ENCODE measurements around the gene TBL1XR1.
"Not testable (repeated sequence)": the region's sequence is repeated elsewhere in the genome, so short reads cannot be mapped to it uniquely, and the experiment has no call there.

The TBL1XR1 gene

DNA sequence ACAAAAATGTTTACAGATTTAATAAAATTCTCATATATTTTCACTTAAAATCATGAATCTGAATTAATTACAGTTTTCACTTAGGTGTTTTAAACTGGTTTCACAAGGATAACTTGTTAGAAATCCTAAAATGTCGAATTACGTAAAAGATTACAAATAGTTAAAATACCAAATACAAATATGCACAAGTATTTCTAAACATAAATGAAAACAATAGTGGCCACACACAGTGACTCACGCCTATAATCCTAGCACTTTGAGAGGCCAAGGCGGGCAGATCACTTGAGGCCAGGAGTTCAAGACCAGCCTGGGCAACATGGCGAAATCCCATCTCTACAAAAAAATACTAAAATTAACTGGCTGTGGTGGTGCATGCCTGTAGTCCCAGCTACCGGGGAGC is 10.9 kb upstream of the TBL1XR1 start:
- no peak for DNase-seq

DNA sequence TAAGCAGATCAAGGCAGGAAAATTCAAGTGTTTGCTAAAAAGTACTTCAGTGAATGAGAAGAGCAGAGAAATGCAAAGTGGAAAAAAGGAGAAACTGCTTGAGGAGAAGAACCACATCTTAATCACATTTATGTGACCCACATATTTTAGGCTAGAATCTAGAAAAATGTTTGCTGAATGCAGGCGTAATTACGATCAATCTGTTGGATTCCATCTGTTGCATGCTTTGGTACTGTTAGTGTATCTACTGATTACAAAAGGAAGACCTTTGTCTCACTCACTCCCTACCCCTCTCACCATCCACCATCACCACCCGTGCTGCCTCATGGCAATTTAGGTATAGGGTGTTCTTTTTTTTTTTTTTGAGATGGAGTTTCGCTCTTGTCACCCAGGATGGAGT is 9.7 kb upstream of the TBL1XR1 start:
- DNase-seq, result no peak

DNA sequence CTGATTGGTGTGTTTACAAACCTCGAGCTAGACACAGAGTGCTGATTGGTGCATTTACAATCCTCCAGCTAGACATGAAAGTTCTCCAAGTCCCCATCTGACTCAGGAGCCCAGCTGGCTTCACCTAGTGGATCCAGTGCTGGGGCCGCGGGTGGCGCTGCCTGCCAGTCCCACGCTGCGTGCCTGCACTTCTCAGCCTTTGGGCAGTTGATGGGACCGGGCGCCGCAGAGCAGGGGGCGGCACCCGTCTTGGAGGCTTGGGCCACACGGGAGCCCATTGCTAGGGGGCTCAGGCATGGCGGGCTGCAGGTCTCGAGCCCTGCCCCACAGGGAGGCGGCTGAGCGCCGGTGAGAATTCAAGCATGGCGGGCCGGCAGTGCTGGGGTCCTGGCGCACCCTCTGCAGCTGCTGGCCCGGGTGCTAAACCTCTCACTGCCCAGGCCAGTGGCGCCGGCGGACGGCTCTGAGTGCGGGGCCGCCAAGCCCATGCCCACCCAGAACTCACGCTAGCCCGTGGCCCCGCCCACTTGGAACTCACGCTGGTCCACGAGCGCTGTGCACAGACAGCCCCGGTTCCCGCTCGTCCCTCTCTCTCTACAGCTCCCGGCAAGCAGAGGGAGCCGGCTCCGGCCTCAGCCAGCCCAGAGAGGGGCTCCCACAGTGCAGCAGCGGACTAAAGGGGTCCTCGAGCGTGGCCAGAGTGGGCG is 6.6 kb upstream of the TBL1XR1 start:
- no peak for DNase-seq

DNA sequence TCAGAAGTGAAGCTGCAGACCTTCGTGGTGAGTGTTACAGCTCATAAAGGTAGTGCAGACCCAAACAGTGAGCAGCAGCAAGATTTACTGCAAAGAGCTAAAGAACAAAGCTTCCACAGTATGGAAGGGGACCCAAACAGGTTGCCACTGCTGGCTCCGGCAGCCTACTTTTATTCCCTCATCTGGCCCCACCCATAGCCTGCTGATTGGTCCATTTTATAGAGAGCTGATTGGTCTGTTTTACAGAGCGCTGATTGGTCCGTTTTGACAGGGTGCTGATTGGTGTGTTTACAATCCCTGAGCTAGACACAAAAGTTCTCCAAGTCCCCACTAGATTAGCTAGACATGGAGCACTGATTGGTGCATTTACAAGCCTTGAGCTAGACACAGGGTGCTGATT is 5.7 kb upstream of the TBL1XR1 start:
- not testable (repeated sequence) for DNase-seq

DNA sequence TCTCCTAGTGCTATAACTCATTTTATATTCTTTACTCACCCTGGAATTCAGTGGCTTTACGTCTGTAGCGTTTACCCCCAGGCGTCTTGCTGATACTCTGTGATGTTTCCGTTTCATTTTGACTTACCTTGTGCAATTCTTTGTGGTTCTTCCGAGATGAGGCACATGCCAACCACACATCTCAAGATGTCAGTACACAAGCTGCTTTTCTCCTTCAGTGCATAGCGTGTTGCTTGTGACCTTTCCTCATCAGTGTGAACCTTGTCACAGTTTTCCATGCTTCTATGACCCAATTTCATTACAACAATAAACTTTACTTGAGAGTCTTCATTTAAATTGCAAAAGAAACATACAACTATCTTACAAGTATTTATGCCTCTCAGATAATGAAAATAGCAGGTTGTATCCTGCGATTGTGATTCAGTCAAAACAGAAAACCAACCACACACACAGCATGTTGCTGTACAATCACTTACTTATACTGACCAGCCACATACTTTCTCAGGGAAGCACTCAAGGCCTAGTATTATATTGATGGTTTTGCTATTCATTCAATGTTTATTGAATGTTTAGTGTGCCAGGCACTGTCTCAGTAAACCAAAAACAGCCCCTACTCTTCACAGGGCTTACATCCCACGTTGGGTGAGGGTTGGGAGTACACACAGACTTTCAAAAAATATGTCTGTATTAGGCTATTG is 4.6 kb upstream of the TBL1XR1 start:
- no peak for DNase-seq

DNA sequence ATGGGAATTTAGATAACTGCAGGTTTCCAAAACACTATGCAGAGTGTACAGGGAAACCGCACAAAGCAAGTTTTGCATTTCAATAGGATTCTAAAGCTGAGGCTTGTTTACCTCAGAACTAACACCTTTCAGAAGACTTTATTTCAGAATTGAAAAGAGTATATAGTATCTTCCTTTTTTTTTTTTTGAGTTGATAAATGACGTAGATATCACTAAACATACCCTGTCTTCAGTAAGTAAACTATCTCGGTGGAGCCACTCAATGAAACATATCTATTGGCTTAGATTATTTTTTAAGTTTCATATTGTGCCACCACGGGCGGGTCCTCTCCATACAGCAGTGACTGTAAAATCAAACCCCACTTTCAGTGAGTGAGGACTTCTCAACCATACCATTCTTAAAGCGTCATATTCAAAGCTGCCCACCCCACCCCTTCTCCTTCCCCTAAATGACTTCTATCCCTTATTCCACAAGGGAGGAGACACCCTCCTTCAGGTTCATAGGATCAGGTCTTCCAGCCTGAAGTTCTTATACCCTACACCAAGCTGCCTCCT is 2.0 kb upstream of the TBL1XR1 start:
- no peak for DNase-seq

DNA sequence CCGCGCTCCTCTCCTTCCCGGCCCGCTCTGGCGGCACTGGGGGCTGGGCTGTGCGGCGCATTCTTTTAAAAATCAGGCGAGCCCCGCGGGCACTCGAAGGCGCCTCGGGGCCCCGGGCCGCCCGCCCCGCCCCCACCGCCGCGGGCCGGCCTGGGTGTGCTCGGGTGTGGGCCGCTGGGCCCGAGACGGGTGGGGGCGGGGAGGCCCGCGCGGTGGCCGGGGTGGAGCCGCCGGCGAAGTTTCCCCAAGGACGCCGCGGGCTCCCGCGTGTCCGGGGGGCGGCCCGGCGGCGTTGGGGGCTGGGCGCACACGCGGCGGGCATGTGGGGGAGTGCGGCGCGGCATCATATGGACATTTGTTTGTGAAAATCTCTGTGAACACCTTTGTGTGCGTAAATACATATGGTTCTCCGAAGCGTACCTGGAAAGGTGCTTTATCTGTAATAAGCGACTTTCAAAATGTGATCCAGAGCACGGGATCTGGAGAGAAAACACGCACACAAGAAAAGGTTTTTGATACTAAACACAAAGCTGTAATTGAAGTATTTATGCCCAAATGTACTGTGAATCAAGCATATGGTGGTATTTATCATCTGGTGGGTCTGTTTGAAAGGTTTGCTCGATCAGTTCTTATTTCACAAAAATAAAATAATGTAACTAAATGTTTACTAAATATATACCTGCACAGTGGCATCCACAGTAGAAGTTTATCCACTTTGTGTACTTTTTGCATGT is 612 bp upstream of the TBL1XR1 start:
- no peak for DNase-seq

DNA sequence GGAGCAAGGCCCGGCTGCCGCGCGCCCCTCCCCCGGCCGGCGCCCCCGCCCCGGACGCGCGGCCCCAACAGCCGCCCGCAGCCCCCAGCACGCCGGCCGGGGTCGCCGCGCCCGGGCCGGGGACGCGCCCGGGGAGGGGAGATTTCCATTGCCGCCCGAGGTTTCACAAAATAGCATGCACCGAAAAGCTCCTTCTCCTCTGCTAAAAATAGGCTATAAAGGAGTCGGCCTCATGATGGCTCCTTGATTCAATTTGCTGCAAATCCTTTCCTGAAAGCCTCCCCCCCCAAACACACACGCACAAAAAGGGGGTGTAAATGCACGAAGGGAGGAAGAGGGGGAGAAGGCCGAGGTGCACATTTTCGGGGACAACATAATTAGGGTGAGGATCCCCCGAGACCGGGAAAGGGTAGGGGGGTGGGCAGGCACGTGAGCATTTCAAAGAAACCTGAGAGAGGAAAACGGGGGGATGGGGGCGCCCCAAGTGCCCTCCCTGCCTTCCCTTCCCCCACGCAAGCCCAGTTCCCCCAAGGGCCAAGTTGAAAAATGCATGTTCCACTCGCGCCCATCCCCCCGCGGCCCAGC is 734 bp downstream of the TBL1XR1 start:
- no peak for DNase-seq

DNA sequence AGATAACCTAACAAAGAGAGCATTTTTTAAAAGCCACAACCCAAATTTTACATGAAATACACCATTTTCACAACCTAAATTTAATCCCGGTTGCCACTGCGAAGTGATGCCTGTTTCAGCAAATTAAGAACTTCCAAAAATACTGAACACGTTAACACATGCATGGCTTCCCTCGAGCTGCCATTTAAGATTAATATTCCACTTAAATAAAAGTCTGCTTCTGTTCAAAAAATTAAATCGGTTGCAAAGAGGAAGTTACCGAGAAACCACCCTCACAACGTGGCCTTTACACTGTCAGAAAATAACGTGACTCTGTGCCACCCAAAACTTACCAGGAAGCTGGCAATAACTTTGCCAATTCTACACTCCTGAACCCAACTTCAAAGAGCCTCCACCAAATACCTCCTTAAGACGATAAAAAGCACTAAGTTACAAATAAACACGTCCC is 1.2 kb downstream of the TBL1XR1 start:
- DNase-seq, result no peak

DNA sequence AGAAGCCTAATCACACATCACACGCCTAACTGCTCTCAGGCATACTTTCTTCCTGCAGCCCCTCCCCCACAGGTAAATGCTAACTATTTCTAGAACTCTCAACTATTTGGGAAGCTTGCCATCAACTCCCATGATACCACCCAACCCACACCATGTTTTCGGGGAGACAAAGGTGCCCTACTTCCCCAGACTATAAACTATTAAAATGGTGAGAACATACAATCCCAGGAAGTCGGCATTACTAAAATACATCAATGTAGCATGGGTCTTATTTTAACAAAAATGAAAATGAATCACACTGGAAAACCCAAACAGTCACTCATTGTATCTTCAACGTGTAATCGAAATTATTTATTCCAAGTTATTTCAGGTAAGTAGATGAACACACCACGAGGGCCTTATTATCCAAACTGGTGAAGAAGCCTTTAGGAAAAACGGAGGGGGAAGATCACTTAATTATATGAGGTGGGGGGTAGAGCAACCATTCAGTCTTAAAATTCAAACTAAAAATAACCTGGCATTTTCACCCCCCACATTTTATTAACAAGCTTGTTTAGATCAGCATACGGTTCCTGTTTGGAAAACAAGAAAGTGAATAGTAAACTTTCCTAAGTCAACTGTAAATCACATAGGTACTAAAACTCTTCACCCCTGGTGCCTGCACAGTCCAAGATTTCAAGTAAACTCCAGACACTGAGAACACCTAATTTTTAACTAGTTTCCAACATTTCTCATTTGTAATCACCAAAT is 1.9 kb downstream of the TBL1XR1 start:
- DNase-seq, result peak; percentile 85

DNA sequence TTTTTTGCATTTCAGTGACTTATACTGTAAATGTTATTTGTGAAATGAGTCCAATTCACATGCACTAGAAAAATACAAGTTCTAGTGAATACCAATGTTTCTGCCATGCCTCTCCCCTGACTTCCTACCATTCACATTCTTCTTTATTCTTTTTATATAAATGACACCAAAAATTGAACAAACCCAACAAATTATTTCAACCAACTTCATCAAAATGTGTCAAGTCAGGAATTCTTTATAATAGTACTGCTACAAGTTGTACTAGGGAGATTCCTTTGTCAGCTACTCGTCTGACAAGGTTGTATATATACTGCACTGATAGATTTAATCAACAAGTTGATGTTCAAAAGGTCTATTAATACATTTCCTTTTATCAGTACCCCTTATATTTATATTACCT is 3.0 kb downstream of the TBL1XR1 start:
- no peak for DNase-seq

DNA sequence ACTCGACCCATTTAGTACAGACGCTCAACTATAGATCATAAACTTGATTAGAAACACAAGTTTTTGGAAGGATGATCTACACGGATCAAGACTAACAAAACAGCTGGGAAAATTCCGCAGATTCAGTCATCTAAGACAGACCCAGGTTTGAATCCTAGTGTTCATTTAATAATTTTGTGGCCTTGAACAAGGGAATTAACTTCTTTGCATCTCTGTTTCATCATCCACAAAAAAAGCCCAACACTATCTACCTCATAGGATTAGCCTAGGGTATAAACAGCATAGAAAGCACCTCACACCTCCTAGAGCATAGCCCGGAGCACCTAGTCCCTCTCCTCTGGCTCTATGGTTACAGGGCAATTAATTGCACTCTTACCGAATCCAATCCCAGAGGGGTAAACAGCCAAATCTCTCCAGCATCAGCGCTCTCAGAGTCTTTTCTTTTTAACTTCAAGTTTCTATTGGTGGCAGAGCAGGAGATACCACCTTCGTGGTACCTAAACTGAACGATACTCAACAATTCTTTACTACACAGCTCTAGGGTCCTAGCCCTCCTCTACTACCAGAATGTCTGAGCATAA is 3.5 kb downstream of the TBL1XR1 start:
- peak; percentile 44 for DNase-seq

DNA sequence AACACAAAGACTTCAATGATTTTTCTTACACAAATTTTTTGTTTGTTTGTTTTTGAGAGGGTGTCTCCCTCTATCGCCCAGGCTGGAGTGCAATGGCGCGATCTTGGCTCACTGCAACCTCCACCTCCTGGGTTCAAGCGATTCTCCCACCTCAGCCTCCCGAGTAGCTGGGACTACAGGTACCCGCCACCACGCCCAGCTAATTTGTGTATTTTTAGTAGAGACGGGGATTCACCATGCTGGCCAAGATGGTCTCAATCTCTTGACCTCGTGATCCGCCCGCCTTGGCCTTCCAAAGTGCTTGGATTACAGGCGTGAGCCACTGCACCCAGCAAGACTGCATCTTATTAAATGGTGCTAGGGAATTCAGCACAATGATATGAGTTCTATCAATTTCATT is 4.0 kb downstream of the TBL1XR1 start:
- not testable (repeated sequence) for DNase-seq

DNA sequence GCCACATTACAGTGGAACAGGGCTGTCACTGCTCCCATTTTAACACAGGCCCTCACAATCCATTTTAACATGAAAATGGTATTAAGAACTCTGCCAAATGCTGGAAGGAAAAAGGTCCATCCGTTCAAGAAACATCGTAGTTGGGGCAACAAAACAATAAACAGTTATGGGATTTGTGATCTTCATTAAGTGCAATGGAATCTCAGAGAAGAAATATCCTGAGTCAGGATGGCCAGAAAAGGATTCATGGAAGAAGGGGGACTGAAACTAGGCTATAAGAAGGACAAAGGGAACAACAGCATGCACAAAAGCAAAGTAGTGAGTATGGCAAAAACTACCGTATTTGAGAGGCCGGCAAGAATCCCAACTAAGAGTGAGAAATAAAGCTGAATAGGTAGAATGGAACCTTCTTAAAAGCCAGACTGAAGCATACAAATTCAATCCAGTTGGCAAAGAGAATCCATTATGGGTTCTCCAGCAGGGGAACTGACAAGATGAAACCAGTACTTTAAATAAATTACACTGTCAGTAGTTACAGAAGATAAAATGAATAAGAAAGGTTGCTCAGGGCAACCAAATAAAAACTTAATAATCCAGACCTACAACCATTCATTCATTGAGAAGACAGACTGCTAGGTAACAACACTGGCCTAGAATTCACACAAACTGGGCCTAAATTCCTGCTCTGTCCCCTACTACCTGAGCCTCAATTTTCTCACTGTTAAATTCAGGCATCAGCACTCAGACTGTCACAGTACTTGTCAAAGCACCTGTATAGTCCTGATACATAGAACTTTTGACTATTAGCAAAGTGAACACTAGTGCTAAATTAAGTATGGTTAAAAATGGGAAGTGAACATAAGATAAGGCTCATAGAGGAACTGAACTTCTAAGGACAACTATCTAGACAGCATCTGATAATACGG is 6.3 kb downstream of the TBL1XR1 start:
- DNase-seq, result no peak

DNA sequence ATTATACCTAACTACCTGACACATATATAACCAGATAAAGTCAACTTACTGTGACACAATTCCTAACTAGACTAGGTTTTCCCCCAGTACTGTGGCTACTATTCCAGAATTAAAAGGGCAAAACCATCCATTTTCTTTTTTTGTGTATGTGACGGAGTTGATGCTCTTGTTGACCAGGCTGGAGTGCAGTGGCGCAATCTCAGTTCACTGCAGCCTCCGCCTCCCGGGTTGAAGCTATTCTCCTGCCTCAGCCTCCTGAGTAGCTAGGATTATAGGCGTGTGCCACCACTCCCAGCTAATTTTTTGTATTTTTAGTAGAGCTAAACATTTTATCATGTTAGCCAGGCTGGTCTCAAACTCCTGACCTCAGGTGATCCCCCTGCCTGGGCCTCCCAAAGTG is 7.1 kb downstream of the TBL1XR1 start:
- not testable (repeated sequence) for DNase-seq

DNA sequence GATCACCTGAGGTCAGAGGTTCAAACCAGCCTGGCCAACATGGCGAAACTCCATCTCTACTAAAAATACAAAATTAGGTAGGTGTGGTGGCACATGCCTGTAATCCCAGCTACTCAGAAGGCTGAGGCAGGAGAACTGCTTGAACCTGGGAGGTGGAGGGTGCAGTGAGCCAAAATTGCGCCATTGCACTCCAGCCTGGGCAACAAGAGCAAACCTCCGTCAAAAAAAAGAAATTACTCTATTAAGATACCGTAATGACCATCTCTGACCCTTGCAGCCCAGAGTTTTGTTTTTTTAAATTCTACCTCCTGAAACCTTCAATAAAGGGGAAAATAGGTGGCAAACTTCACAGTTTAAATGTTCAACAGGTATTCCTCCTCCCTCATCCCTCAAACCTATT is 9.0 kb downstream of the TBL1XR1 start:
- DNase-seq, result not testable (repeated sequence)

DNA sequence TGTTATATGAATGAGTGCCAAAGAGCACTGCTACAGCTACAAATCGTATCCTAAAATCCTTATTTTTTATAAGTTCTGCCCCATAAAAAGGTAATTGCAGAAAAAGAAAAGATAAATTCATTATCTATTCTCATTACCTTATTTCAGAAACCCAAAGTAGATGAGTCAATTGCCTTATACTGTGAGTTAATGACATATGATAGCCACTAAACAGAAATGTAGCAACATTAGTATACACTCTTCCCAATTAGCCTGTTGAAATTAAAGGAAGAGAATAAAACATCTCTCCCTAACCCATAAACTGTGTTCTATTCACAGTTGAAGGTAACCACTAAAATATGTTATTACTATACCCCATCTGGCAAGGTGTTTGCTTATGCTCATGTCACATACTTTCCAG is 11.0 kb downstream of the TBL1XR1 start:
- no peak for DNase-seq

DNA sequence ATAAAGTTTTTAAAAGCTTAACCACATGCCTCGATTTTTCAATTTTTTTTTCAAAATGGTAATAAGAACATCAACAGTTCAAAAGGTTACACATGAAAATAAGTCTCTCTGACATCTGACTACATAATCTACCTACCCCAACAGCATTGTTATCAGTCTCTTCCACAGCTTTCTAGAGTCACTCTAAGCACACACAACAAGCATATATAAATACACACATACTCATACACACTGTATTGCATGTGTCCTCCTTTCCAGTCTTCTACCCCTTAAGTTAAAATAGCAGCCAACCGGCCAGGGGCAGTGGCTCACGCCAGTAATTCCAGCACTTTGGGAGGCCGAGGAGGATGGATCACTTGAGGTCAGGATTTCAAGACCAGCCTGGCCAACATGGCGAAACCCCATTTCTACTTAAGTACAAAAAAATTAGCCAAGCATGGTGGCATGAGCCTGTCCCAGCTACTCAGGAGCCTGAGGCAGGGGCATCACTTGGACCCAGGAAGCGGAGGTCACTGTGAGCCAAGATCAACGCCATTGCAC is 12.2 kb downstream of the TBL1XR1 start:
- DNase-seq, result no peak

DNA sequence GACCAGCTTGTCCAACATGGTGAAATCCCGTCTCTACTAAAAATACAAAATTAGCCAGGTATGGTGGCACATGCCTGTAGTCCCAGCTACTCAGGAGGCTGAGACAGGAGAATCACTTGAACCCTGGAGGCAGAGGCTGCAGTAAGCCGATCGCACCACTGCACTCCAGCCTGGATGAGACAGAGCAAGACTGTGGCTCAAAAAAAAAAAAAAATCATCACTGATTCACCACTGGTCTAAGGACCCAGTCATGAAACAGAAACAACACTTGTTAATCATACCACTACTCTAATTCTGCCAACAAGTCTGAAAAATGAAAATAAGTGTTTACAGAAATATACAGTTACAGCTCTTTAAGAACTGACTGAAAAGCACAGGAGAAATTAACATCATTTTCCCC is 12.7 kb downstream of the TBL1XR1 start:
- not testable (repeated sequence) for DNase-seq

DNA sequence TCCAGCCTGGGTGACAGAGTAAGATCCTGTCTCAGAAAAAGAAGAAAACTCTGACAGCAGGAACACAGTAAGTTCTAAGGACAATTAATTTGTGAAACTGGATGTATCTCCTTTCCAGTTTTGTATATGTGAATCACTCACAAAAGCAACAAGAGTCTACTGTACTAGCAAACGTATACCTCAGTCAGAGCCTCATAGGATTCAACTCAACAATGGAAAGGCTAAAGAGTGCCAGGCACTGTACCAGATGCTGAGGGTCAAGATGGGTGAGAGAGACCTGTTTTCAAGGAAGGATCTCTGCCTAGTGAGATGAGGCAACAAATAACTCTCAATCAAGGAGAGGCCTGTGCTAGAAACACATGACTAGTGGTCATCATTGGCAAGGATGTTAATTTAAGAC is 14.9 kb downstream of the TBL1XR1 start:
- no peak for DNase-seq

DNA sequence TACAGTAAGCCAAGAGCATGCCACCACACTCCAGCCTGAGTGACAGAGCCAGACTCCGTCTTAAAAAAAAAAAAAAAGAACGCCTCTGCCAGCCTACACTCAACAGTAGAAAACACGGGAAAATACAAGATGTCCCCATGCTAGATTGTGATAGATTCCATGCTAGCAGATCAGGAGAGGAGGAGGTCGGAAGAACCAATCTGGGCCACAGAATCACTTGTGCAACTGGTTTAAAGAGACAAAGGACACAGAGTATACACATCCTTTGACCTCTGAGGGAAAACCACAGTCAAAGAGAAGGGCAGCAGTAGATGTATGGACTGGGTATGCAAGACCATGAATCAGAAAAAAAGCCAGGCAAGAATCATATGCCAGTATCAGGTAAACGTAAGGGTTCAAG is 15.9 kb downstream of the TBL1XR1 start:
- DNase-seq, result no peak

All from NCI-H2029 treated with DMSO at 0.1 percent for 48 hours (cell line).